Transverse colon (tissue), 4 donors: Measurements from ENCODE around the gene UMODL1. TPM values are rescaled to one million over a fixed set of nuclear protein-coding genes. Genes with fewer than 3 reads are reported as not detected.

ENCODE experiments used
- DNase-seq: peaks from one replicate; pipeline ENCODE4 v3.0.0-alpha.2; 2019
- H3K27ac ChIP-seq, 4 donors: fragments of 200-600 bp; sonication (generic); 2 replicates each; pipeline ENCODE4 v1.5.1; 2016 to 2018; ENCODE audit warnings: inconsistent platforms in 4 of 4
- H3K27me3 ChIP-seq: fragments of 200-600 bp; sonication (generic); 2 replicates; pipeline ENCODE4 v1.5.1; 2017; ENCODE audit warnings: inconsistent platforms
- H3K36me3 ChIP-seq, 4 donors: fragments of 200-600 bp; sonication (generic); 2 replicates each; pipeline ENCODE4 v1.5.1; 2017 to 2019; ENCODE audit warnings: inconsistent platforms in 4 of 4
- H3K4me1 ChIP-seq, 4 donors: fragments of 200-600 bp; sonication (generic); 2 replicates each; pipeline ENCODE4 v1.5.1; 2017 to 2020; ENCODE audit warnings: inconsistent platforms in 4 of 4
- H3K4me3 ChIP-seq, 4 donors: fragments of 200-600 bp; sonication (generic); 1 replicate in 1 of 4; 2 replicates in 3 of 4; pipeline versions ENCODE4 v1.5.1 to v1.6.1; 2017 to 2019; ENCODE audit warnings: inconsistent platforms in 4 of 4
- H3K9me3 ChIP-seq, 2 donors: fragments of 200-600 bp; sonication (generic); 2 replicates each; pipeline ENCODE4 v1.5.1; 2017 to 2019; ENCODE audit warnings: inconsistent platforms in 2 of 2
- EP300 ChIP-seq: sonication (generic); formaldehyde crosslinking; IDR thresholded peaks from one replicate; pipeline ENCODE4 v1.6.1; 2017; ENCODE audit warnings: antibody characterized with exemption, low read depth
- POLR2A ChIP-seq: fragments of 450-650 bp; IDR thresholded peaks from one replicate; pipeline ENCODE4 v1.6.1; 2016; ENCODE audit warnings: antibody characterized with exemption, mild to moderate bottlenecking, moderate library complexity
- POLR2AphosphoS5 ChIP-seq, 3 donors: sonication (generic); formaldehyde crosslinking; IDR thresholded peaks; one replicate each; pipeline ENCODE4 v1.6.1; 2016; ENCODE audit warnings: antibody characterized with exemption in 3 of 3
- WGBS, 2 donors: methylation state at CpG; one replicate each; pipeline ENCODE4 v1.1.5; 2018; ENCODE audit warnings: low coverage in 1 of 2; 5-methylcytosine and 5-hydroxymethylcytosine counted together
- in situ Hi-C, 4 donors: fragments of 200-750 bp; cut with MboI; loops; one replicate each; pipeline versions ENCODE4 v1.15.0 to v1.15.1; 2017; ENCODE audit warnings: low sequenced_read_pairs in 3 of 4, low pct_ligation_motif_present in 1 of 4, low pct_unique_long_range_greater_than_20kb in 1 of 4
- intact Hi-C: fragments of 100-400 bp; cut with DNase I; formaldehyde crosslinking; loops from one replicate; pipeline ENCODE4 v1.15.1; 2023; ENCODE audit warnings: low total_unique reads
- total RNA-seq, 4 donors: library from RNA; depleted of rRNA; stranded (reverse); fragments of >200 nt; gene quantifications; one replicate each; pipeline ENCODE4 v1.1.0, GENCODE V29; 2016
- TF ChIP-seq, protein P1 (sequence below), 5 experiments: fragments of 200-600 bp in 3 of 5; fragments of 450-650 bp in 2 of 5; sonication (generic) in 3 of 5; IDR thresholded peaks; 1 replicate in 2 of 5; 2 replicates in 3 of 5; pipeline ENCODE4 v1.5.1; 2016 to 2017; ENCODE audit warnings: antibody characterized with exemption in 5 of 5, inconsistent platforms in 3 of 5, mild to moderate bottlenecking in 2 of 5, moderate library complexity in 1 of 5

Gene UMODL1
- total RNA-seq, 4 donors from 2014 or later: 0.16 to 3.2 (median 0.68) TPM; not detected in 1

GRCh38 chr21:42189431-42189830 is 118.3 kb downstream of the UMODL1 start:
- 71 to 82% methylated on average over 1 of the region's 1 CpG for WGBS, 2 donors
- no peak for DNase-seq
- no peak overlapping the region for H3K4me3 ChIP-seq
- H3K36me3 ChIP-seq: no peaks in the 10 kb centered on the region
- peaks cover 0 to 22% (median 8%) of the 10 kb centered on the region in 4 donors for H3K4me1 ChIP-seq
- in situ Hi-C loops: no loop called here
- H3K9me3 ChIP-seq: no peaks in the 10 kb centered on the region
- intact Hi-C loops: no loop called here
- peak overlapping the region in 1 of 4 donors; percentile 80 for H3K27ac ChIP-seq
- no peaks in the 10 kb centered on the region for H3K27me3 ChIP-seq
- TF ChIP-seq, protein P1, sequence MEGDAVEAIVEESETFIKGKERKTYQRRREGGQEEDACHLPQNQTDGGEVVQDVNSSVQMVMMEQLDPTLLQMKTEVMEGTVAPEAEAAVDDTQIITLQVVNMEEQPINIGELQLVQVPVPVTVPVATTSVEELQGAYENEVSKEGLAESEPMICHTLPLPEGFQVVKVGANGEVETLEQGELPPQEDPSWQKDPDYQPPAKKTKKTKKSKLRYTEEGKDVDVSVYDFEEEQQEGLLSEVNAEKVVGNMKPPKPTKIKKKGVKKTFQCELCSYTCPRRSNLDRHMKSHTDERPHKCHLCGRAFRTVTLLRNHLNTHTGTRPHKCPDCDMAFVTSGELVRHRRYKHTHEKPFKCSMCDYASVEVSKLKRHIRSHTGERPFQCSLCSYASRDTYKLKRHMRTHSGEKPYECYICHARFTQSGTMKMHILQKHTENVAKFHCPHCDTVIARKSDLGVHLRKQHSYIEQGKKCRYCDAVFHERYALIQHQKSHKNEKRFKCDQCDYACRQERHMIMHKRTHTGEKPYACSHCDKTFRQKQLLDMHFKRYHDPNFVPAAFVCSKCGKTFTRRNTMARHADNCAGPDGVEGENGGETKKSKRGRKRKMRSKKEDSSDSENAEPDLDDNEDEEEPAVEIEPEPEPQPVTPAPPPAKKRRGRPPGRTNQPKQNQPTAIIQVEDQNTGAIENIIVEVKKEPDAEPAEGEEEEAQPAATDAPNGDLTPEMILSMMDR (IDR thresholded peaks at IDR 0.05): no peak
- no peak for TF ChIP-seq EP300
- no peak for TF ChIP-seq POLR2AphosphoS5 (IDR thresholded peaks at IDR 0.05)
- TF ChIP-seq POLR2A: no peak

- Histone ChIP-seq H3K9me3 (no peaks in the 10 kb centered on the region), H3K4me1 (peaks cover 0 to 25% (median 9%) of the 10 kb centered on the region in 4 donors), H3K36me3 (no peaks in the 10 kb centered on the region), H3K27ac (no peak overlapping the region), H3K27me3 (no peaks in the 10 kb centered on the region), H3K4me3 (no peak overlapping the region)
- WGBS, 2 donors: 88 to 93% methylated on average over 6 to 11 of the region's 11 CpGs
- in situ Hi-C loops (no loop called here), intact Hi-C loops (no loop called here)
- DNase-seq: no peak
- TF ChIP-seq POLR2A: no peak
- no peak for TF ChIP-seq EP300
- no peak for TF ChIP-seq POLR2AphosphoS5 (IDR thresholded peaks at IDR 0.05)
- TF ChIP-seq, protein P1 (IDR thresholded peaks at IDR 0.05): no peak
Observed at GRCh38 chr21:42189860-42190485, 118.9 kb downstream of the UMODL1 start.

DNA sequence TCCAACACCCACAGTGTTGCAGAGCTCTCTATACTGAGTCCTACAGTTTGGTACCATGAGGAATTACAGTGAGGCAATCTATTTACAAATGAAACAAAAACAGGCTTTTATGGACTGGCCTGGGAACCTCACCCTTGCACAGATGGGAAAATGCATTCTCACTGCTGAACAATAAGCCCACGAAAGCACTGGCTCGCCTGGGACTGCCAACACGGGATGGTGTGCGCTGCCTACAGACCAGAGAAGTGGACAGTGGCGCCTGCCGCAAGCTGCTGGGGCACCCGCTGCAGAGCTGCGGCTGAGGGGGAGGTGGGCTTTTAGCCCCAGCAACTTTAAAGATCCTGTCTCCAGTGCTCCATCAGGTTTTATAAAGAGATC is 119.4 kb downstream of the UMODL1 start:
- 84% methylated on average over 8 of the region's 8 CpGs; no CpG with 5 or more reads in 1 of the 2 donors for WGBS, 2 donors
- TF ChIP-seq, protein P1 (IDR thresholded peaks at IDR 0.05): no peak
- TF ChIP-seq EP300: no peak
- TF ChIP-seq POLR2AphosphoS5 (IDR thresholded peaks at IDR 0.05): no peak
- TF ChIP-seq POLR2A: no peak
- no peak for DNase-seq
- Histone ChIP-seq H3K4me1 (peaks cover 1 to 30% (median 10%) of the 10 kb centered on the region in 4 donors), H3K9me3 (no peaks in the 10 kb centered on the region), H3K27ac (no peak overlapping the region), H3K4me3 (no peak overlapping the region), H3K27me3 (no peaks in the 10 kb centered on the region), H3K36me3 (no peaks in the 10 kb centered on the region)
- intact Hi-C loops (no loop called here), in situ Hi-C loops (no loop called here)

DNA sequence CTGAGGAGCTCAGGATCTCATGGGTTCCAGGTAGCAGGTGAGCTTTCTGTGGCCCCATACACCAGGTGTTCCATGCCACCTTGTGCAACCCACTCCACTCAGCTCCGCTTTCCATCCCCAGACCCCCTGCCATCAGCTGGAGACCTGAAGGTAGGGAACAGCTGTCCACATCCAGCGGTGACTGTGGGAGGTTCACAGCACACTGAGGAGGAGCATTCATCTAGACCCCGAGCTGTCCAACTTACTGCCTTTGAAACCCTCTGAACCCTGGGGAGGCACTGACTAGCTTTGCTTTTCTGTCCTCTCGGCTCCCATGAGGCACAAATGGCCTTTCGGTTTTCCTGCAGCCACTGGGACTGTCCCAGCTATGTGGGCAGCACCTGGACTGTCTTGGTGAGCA is 119.9 kb downstream of the UMODL1 start:
- WGBS, 2 donors: 97% methylated on average over 5 of the region's 5 CpGs; no CpG with 5 or more reads in 1 of the 2 donors
- intact Hi-C loops (no loop called here), in situ Hi-C loops (no loop called here)
- TF ChIP-seq POLR2AphosphoS5 (IDR thresholded peaks at IDR 0.05): no peak
- TF ChIP-seq EP300: no peak
- TF ChIP-seq, protein P1 (IDR thresholded peaks at IDR 0.05): no peak
- TF ChIP-seq POLR2A: no peak
- no peaks in the 10 kb centered on the region for H3K36me3 ChIP-seq
- no peak for DNase-seq
- peaks cover 7 to 36% (median 10%) of the 10 kb centered on the region in 4 donors for H3K4me1 ChIP-seq
- no peak overlapping the region for H3K4me3 ChIP-seq
- no peak overlapping the region for H3K27ac ChIP-seq
- no peaks in the 10 kb centered on the region for H3K9me3 ChIP-seq
- H3K27me3 ChIP-seq: no peaks in the 10 kb centered on the region
